HEK293 (cell line): ENCODE results near the gene MTFR1L.

Source experiments
- SP2 ChIP-seq: fragments of 450-650 bp; formaldehyde crosslinking; IDR thresholded peaks from 2 replicates; pipeline ENCODE4 v1.5.1; 2016; ENCODE audit warnings: missing biosample characterization, missing genetic modification characterization
- ZBTB11 ChIP-seq: fragments of 450-650 bp; formaldehyde crosslinking; conservative IDR thresholded peaks from 2 replicates; pipeline ENCODE4 v1.5.1; 2016; ENCODE audit warnings: low read depth, missing biosample characterization, missing genetic modification characterization
- ZNF585B ChIP-seq: fragments of 450-650 bp; formaldehyde crosslinking; IDR thresholded peaks from 2 replicates; pipeline ENCODE4 v1.5.1; 2016; ENCODE audit warnings: missing biosample characterization, missing genetic modification characterization
- ZNF830 ChIP-seq: fragments of 450-650 bp; IDR thresholded peaks from 2 replicates; pipeline ENCODE4 v1.5.0; 2018; ENCODE audit warnings: missing biosample characterization, missing genetic modification characterization, low read depth, mild to moderate bottlenecking, moderate library complexity
- TF ChIP-seq, protein P1 (sequence below): fragments of 450-650 bp; formaldehyde crosslinking; IDR thresholded peaks from 2 replicates; pipeline ENCODE4 v1.5.1; 2016; ENCODE audit warnings: missing biosample characterization, missing genetic modification characterization

DNA sequence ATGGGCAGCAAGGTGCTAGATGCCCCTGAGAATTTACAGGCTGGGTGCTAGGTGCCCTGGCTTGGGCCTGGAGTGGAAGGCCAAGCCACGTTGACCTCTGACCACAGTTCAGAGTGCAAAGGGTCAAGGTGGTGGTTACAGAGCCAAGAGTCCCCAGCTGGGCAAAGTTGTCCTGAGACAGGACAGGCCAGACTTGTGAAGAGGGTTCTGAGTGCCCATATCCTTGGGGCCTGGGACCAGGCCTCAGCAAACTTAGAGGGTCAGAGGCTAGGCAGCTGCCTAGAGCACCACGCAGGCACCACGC lies 38.7 kb upstream of the MTFR1L start:
- TF ChIP-seq, protein P1, sequence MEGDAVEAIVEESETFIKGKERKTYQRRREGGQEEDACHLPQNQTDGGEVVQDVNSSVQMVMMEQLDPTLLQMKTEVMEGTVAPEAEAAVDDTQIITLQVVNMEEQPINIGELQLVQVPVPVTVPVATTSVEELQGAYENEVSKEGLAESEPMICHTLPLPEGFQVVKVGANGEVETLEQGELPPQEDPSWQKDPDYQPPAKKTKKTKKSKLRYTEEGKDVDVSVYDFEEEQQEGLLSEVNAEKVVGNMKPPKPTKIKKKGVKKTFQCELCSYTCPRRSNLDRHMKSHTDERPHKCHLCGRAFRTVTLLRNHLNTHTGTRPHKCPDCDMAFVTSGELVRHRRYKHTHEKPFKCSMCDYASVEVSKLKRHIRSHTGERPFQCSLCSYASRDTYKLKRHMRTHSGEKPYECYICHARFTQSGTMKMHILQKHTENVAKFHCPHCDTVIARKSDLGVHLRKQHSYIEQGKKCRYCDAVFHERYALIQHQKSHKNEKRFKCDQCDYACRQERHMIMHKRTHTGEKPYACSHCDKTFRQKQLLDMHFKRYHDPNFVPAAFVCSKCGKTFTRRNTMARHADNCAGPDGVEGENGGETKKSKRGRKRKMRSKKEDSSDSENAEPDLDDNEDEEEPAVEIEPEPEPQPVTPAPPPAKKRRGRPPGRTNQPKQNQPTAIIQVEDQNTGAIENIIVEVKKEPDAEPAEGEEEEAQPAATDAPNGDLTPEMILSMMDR = no peak
- TF ChIP-seq ZBTB11 (tag by site-specific recombination) = no peak
- no peak for TF ChIP-seq ZNF585B (tag by site-specific recombination)
- no peak for TF ChIP-seq ZNF830 (tag by site-specific recombination)
- TF ChIP-seq SP2 = no peak
